Effector memory CD8-positive, alpha-beta T cell (primary cell): ENCODE measurements around the gene YJEFN3.
A peak's percentile ranks its signal among the peaks of the same experiment; 100 is the strongest.

Experiments
- ATAC-seq: fragments of 150-1000 bp; cut with Tn5 transposase; replicated peaks from 2 replicates; pipeline ENCODE4 v1.10.0; 2021; ENCODE audit warnings: mild to moderate bottlenecking, moderate library complexity
- DNase-seq, 3 experiments: peaks; one replicate each; pipeline ENCODE4 v3.0.0; 2021
- H3K27ac Mint-ChIP-seq, 2 donors: one replicate each; pipeline ENCODE4 v1.8.0; 2022; ENCODE audit warnings: mild to moderate bottlenecking in 2 of 2, mixed read lengths in 2 of 2, moderate library complexity in 2 of 2
- H3K27me3 Mint-ChIP-seq, 2 donors: one replicate each; pipeline ENCODE4 v1.8.0; 2022; ENCODE audit warnings: mixed read lengths in 2 of 2
- H3K36me3 Mint-ChIP-seq: one replicate; pipeline ENCODE4 v1.8.0; 2022; ENCODE audit warnings: mild to moderate bottlenecking, moderate library complexity, mixed read lengths; ENCODE audit not compliant: insufficient read depth
- H3K4me1 Mint-ChIP-seq, 2 donors: one replicate each; pipeline ENCODE4 v1.8.0; 2022; ENCODE audit warnings: low read depth in 2 of 2, mixed read lengths in 2 of 2
- H3K4me3 Mint-ChIP-seq, 2 donors: one replicate each; pipeline ENCODE4 v1.8.0; 2022; ENCODE audit warnings: mild to moderate bottlenecking in 2 of 2, mixed read lengths in 2 of 2, moderate library complexity in 2 of 2
- H3K9me3 Mint-ChIP-seq, 2 donors: one replicate each; pipeline ENCODE4 v1.8.0; 2022; ENCODE audit warnings: mixed read lengths in 2 of 2

The YJEFN3 gene

GRCh38 chr19:19490214-19490968, 38.3 kb upstream of the YJEFN3 start:
- Mint-ChIP-seq H3K9me3 (no peaks in the 10 kb centered on the region), H3K36me3 (peaks cover 58% of the 10 kb centered on the region), H3K27ac (peak overlapping the region; percentile 98), H3K4me3 (peak overlapping the region; percentile 76), H3K4me1 (peaks cover 33 to 43% of the 10 kb centered on the region in 2 donors), H3K27me3 (no peaks in the 10 kb centered on the region)
- DNase-seq, result peak; percentile 81 to 84 (median 81)
- ATAC-seq, result peak; percentile 26

GRCh38 chr19:19491321-19492025, 37.2 kb upstream of the YJEFN3 start:
- Mint-ChIP-seq H3K4me3 (no peak overlapping the region), H3K4me1 (peaks cover 33 to 46% of the 10 kb centered on the region in 2 donors), H3K36me3 (peaks cover 65% of the 10 kb centered on the region), H3K27me3 (no peaks in the 10 kb centered on the region), H3K9me3 (no peaks in the 10 kb centered on the region), H3K27ac (no peak overlapping the region)
- no peak for ATAC-seq
- DNase-seq, result no peak

- ATAC-seq (no peak), DNase-seq (no peak)
- H3K4me3 Mint-ChIP-seq, result no peak overlapping the region
- H3K9me3 Mint-ChIP-seq, result no peaks in the 10 kb centered on the region
- no peaks in the 10 kb centered on the region for H3K27me3 Mint-ChIP-seq
- peak overlapping the region in 1 of 2 donors; percentile 41 for H3K27ac Mint-ChIP-seq
- H3K4me1 Mint-ChIP-seq, result peaks cover 31 to 40% of the 10 kb centered on the region in 2 donors
- peaks cover 66% of the 10 kb centered on the region for H3K36me3 Mint-ChIP-seq
These were observed 36.6 kb upstream of the YJEFN3 start for GRCh38 chr19:19492026-19492610.

GRCh38 chr19:19493841-19494546, 34.7 kb upstream of the YJEFN3 start:
- Mint-ChIP-seq H3K27ac (no peak overlapping the region), H3K4me3 (no peak overlapping the region), H3K36me3 (peaks cover 71% of the 10 kb centered on the region)

GRCh38 chr19:19495614-19496603, 32.8 kb upstream of the YJEFN3 start:
- no peaks in the 10 kb centered on the region for H3K27me3 Mint-ChIP-seq
- DNase-seq (no peak), ATAC-seq (no peak)
- peaks cover 0 to 4% of the 10 kb centered on the region in 2 donors for H3K4me1 Mint-ChIP-seq
- H3K27ac Mint-ChIP-seq, result peak overlapping the region; percentile 26 to 76
- H3K36me3 Mint-ChIP-seq, result peaks cover 66% of the 10 kb centered on the region
- no peaks in the 10 kb centered on the region for H3K9me3 Mint-ChIP-seq
- no peak overlapping the region for H3K4me3 Mint-ChIP-seq

More at GRCh38 chr19:19493841-19494546, 34.7 kb upstream of the YJEFN3 start:
- ATAC-seq (no peak), DNase-seq (no peak)
- Mint-ChIP-seq H3K27me3 (no peaks in the 10 kb centered on the region), H3K9me3 (no peaks in the 10 kb centered on the region), H3K4me1 (peaks cover 16 to 22% of the 10 kb centered on the region in 2 donors)

- Mint-ChIP-seq H3K27ac (peak overlapping the region; percentile 59 to 76), H3K4me3 (no peak overlapping the region), H3K36me3 (peaks cover 73% of the 10 kb centered on the region), H3K9me3 (no peaks in the 10 kb centered on the region), H3K4me1 (peaks cover 0 to 4% of the 10 kb centered on the region in 2 donors), H3K27me3 (no peaks in the 10 kb centered on the region)
- no peak for DNase-seq
- ATAC-seq, result no peak
These were observed 30.3 kb upstream of the YJEFN3 start for GRCh38 chr19:19498255-19498991.

- H3K27ac Mint-ChIP-seq, result peak overlapping the region in 1 of 2 donors; percentile 59
- no peak for DNase-seq
- ATAC-seq, result no peak
These were observed 29.3 kb upstream of the YJEFN3 start for GRCh38 chr19:19499272-19499995.

GRCh38 chr19:19500975-19501644, 27.6 kb upstream of the YJEFN3 start:
- H3K9me3 Mint-ChIP-seq, result no peaks in the 10 kb centered on the region
- H3K4me1 Mint-ChIP-seq, result peaks cover 0 to under 1% of the 10 kb centered on the region in 2 donors
- H3K27ac Mint-ChIP-seq, result no peak overlapping the region
- DNase-seq (no peak), ATAC-seq (no peak)
- no peak overlapping the region for H3K4me3 Mint-ChIP-seq
- no peaks in the 10 kb centered on the region for H3K27me3 Mint-ChIP-seq
- H3K36me3 Mint-ChIP-seq, result peaks cover 66% of the 10 kb centered on the region

More at GRCh38 chr19:19499272-19499995, 29.3 kb upstream of the YJEFN3 start:
- peaks cover 76% of the 10 kb centered on the region for H3K36me3 Mint-ChIP-seq
- no peaks in the 10 kb centered on the region for H3K9me3 Mint-ChIP-seq
- no peaks in the 10 kb centered on the region for H3K27me3 Mint-ChIP-seq
- peaks cover 0 to 4% of the 10 kb centered on the region in 2 donors for H3K4me1 Mint-ChIP-seq
- H3K4me3 Mint-ChIP-seq, result no peak overlapping the region

GRCh38 chr19:19501798-19502197, 26.9 kb upstream of the YJEFN3 start:
- H3K4me3 Mint-ChIP-seq, result no peak overlapping the region
- no peak for ATAC-seq
- no peaks in the 10 kb centered on the region for H3K4me1 Mint-ChIP-seq
- DNase-seq, result no peak
- no peaks in the 10 kb centered on the region for H3K27me3 Mint-ChIP-seq
- peak overlapping the region in 1 of 2 donors; percentile 54 for H3K27ac Mint-ChIP-seq
- peaks cover 68% of the 10 kb centered on the region for H3K36me3 Mint-ChIP-seq
- H3K9me3 Mint-ChIP-seq, result no peaks in the 10 kb centered on the region

GRCh38 chr19:19502281-19502680, 26.4 kb upstream of the YJEFN3 start:
- H3K9me3 Mint-ChIP-seq, result no peaks in the 10 kb centered on the region
- no peaks in the 10 kb centered on the region for H3K27me3 Mint-ChIP-seq
- no peaks in the 10 kb centered on the region for H3K4me1 Mint-ChIP-seq
- no peak overlapping the region for H3K4me3 Mint-ChIP-seq
- H3K27ac Mint-ChIP-seq, result peak overlapping the region in 1 of 2 donors; percentile 54
- no peak for DNase-seq
- peaks cover 71% of the 10 kb centered on the region for H3K36me3 Mint-ChIP-seq
- no peak for ATAC-seq
